GM23338 (cell line): Measurements from ENCODE around the gene PRELID3B. TPM values are rescaled to one million over a fixed set of nuclear protein-coding genes. Genes with fewer than 3 reads are reported as not detected.

Experiments
- ATAC-seq: fragments of 200-7000 bp; cut with Tn5 transposase; 3 replicates; pipeline ENCODE4 v1.9.1; 2020
- DNase-seq: peaks from one replicate; pipeline ENCODE4 v3.0.0-alpha.2; 2015; ENCODE audit warnings: low spot score
- H2AFZ ChIP-seq: fragments of 200-600 bp; sonication (generic); 2 replicates; pipeline ENCODE4 v1.8.0; 2016; ENCODE audit warnings: antibody characterized with exemption, mild to moderate bottlenecking, moderate library complexity
- H3F3A ChIP-seq: fragments of 200-600 bp; sonication (generic); replicated peaks from 2 replicates; pipeline ENCODE4 v1.8.0; 2017; ENCODE audit warnings: antibody characterized with exemption, mixed run types, low read depth
- H3K27ac ChIP-seq: fragments of 200-600 bp; sonication (generic); 2 replicates; pipeline ENCODE4 v1.6.1; 2016; ENCODE audit warnings: low read depth
- H3K27me3 ChIP-seq: fragments of 200-600 bp; sonication (generic); 2 replicates; pipeline ENCODE4 v1.8.0; 2016; ENCODE audit warnings: mild to moderate bottlenecking, mixed run types, moderate library complexity; ENCODE audit not compliant: insufficient read depth
- H3K36me3 ChIP-seq: fragments of 200-600 bp; sonication (generic); 2 replicates; pipeline ENCODE4 v1.8.0; 2016; ENCODE audit warnings: mild to moderate bottlenecking; ENCODE audit not compliant: insufficient read depth
- H3K4me1 ChIP-seq: fragments of 200-600 bp; sonication (generic); 2 replicates; pipeline ENCODE4 v1.8.0; 2016; ENCODE audit warnings: mild to moderate bottlenecking, moderate library complexity; ENCODE audit not compliant: insufficient read depth
- H3K4me2 ChIP-seq: fragments of 200-600 bp; sonication (generic); 2 replicates; pipeline ENCODE4 v1.7.1; 2017; ENCODE audit warnings: mixed run types
- H3K4me3 ChIP-seq: fragments of 200-600 bp; sonication (generic); 2 replicates; pipeline ENCODE4 v1.6.1; 2016; ENCODE audit warnings: mixed run types
- H3K79me2 ChIP-seq: fragments of 200-600 bp; sonication (generic); replicated peaks from 2 replicates; pipeline ENCODE4 v1.8.0; 2017; ENCODE audit warnings: mild to moderate bottlenecking; ENCODE audit not compliant: insufficient read depth
- H3K9me2 ChIP-seq: fragments of 200-600 bp; sonication (generic); 2 replicates; pipeline ENCODE4 v1.8.0; 2017; ENCODE audit not compliant: insufficient read depth
- H4K20me1 ChIP-seq: fragments of 200-600 bp; sonication (generic); replicated peaks from 2 replicates; pipeline ENCODE4 v1.8.0; 2017; ENCODE audit warnings: mild to moderate bottlenecking; ENCODE audit not compliant: insufficient read depth
- H3K27ac Mint-ChIP-seq: 2 replicates; pipeline ENCODE4 v1.8.0; 2020; ENCODE audit warnings: inconsistent platforms, mild to moderate bottlenecking, moderate library complexity, mixed read lengths
- H3K27me3 Mint-ChIP-seq: 3 replicates; pipeline ENCODE4 v1.8.0; 2022; ENCODE audit warnings: low read depth, mild to moderate bottlenecking, moderate library complexity, mixed read lengths, inconsistent platforms; ENCODE audit not compliant: insufficient read depth, poor library complexity
- H3K36me3 Mint-ChIP-seq: 3 replicates; pipeline ENCODE4 v1.8.0; 2021; ENCODE audit warnings: low read depth, mild to moderate bottlenecking, inconsistent platforms, moderate library complexity, mixed read lengths
- H3K4me1 Mint-ChIP-seq: 3 replicates; pipeline ENCODE4 v1.8.0; 2020; ENCODE audit warnings: mild to moderate bottlenecking, inconsistent platforms, mixed read lengths
- H3K4me3 Mint-ChIP-seq: 3 replicates; pipeline ENCODE4 v1.8.0; 2021; ENCODE audit warnings: moderate library complexity, mild to moderate bottlenecking, inconsistent platforms, mixed read lengths
- H3K9me3 Mint-ChIP-seq: 3 replicates; pipeline ENCODE4 v1.8.0; 2020; ENCODE audit warnings: moderate library complexity, mild to moderate bottlenecking, inconsistent platforms, mixed read lengths
- CREB1 ChIP-seq: fragments of 250-450 bp; sonication (Bioruptor Pico); IDR thresholded peaks from 2 replicates; pipeline ENCODE4 v1.5.0; 2020; ENCODE audit warnings: low read depth, mild to moderate bottlenecking, moderate library complexity
- NANOG ChIP-seq: IDR thresholded peaks from 2 replicates; pipeline ENCODE4 v1.6.1; 2016; ENCODE audit warnings: antibody characterized with exemption, borderline replicate concordance
- POLR2AphosphoS5 ChIP-seq: IDR thresholded peaks from 2 replicates; pipeline ENCODE4 v1.6.1; 2016; ENCODE audit warnings: antibody characterized with exemption, low read depth
- ZNF114 ChIP-seq: fragments of 250-450 bp; sonication (Bioruptor Pico); IDR thresholded peaks from 2 replicates; pipeline ENCODE4 v1.5.0; 2020; ENCODE audit warnings: mild to moderate bottlenecking, moderate library complexity
- ZNF331 ChIP-seq: fragments of 250-450 bp; sonication (Bioruptor Pico); IDR thresholded peaks from 2 replicates; pipeline ENCODE4 v1.5.0; 2020; ENCODE audit warnings: low read depth, mild to moderate bottlenecking, moderate library complexity
- polyA plus RNA-seq: library from polyadenylated mRNA; unstranded; fragments of >200 nt; fragmentation: Nextera tagmentation; extraction: Ambion mirVana; gene quantifications from 2 replicates; pipeline ENCODE4 v1.2.1, GENCODE V29; 2016
- total RNA-seq: library from RNA; depleted of rRNA; stranded (reverse); fragments of >200 nt; shearing (Covaris generic); gene quantifications from 2 replicates; pipeline ENCODE4 v1.2.3, GENCODE V29; 2014
- TF ChIP-seq, protein P1 (sequence below): IDR thresholded peaks from 2 replicates; pipeline ENCODE4 v1.6.1; 2016; ENCODE audit warnings: antibody characterized with exemption
- TF ChIP-seq, protein P2 (sequence below): IDR thresholded peaks from one replicate; pipeline ENCODE4 v1.6.1; 2018; ENCODE audit warnings: antibody characterized with exemption; ENCODE audit not compliant: unreplicated experiment
- TF ChIP-seq, protein P3 (sequence below), 2 experiments: fragments of 200-600 bp in 1 of 2; sonication (generic) in 1 of 2; conservative IDR thresholded peaks; 2 replicates each; pipeline versions ENCODE4 v1.5.1 to v1.6.1; 2016 to 2017; ENCODE audit warnings: antibody characterized with exemption in 2 of 2, low read depth in 2 of 2, mild to moderate bottlenecking in 2 of 2, moderate library complexity in 1 of 2

Gene PRELID3B
- total and polyA plus RNA-seq, 2 experiments from 2014 or later = 42.7 to 43.6 TPM

DNA sequence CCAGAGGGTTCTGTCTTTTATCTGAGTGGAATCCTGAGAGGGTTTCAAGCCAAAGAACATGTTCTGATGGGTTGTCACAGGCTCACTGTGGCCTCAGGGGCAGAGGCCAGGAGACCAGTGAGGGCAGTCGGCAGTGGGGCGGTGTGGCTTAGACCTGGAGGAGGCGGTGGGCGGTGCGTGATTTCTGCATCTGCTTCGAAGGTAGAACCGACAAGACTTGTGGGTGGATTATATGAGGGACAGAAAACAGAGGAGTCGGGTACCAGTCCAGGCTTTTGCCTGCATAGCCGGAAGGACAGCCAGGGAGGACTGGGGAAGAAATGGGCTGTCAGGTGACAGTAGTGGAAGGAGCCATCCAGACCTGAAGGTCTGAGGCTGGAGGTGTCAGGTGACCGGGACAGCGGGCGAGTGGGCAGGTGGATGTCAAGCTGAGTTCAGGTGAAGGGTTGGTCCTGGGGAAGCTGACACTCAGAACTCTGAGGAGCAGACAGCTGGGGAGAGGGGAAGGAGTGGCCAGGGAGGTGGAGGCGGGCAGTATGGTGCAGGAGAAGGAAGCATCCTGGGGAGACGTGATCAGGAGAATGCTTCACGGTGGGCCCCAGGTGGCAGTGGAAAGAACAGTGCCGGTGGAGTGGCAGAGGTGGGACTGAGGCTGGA, 38.6 kb downstream of the PRELID3B start:
- Histone ChIP-seq H3K9me2 (no peaks in the 10 kb centered on the region), H3K27ac (no peak overlapping the region), H3K36me3 (no peaks in the 10 kb centered on the region), H3F3A (no peaks in the 10 kb centered on the region), H3K4me3 (no peak overlapping the region), H3K27me3 (peaks cover 11% of the 10 kb centered on the region), H4K20me1 (0 out of 2 replicates have a peak, but pooled peaks cover 5% of the 10 kb centered on the region), H2AFZ (no peak overlapping the region), H3K79me2 (no peaks in the 10 kb centered on the region), H3K4me2 (no peak overlapping the region), H3K4me1 (no peaks in the 10 kb centered on the region; the same call in 1 of the 2 replicates)
- Mint-ChIP-seq H3K36me3 (peaks cover 2% of the 10 kb centered on the region; the same call in 1 of the 3 replicates), H3K27me3 (peaks cover 20% of the 10 kb centered on the region), H3K9me3 (no peaks in the 10 kb centered on the region), H3K27ac (no peak overlapping the region), H3K4me1 (peaks cover 13% of the 10 kb centered on the region), H3K4me3 (no peak overlapping the region)
- no peak for ATAC-seq
- TF ChIP-seq, protein P1, sequence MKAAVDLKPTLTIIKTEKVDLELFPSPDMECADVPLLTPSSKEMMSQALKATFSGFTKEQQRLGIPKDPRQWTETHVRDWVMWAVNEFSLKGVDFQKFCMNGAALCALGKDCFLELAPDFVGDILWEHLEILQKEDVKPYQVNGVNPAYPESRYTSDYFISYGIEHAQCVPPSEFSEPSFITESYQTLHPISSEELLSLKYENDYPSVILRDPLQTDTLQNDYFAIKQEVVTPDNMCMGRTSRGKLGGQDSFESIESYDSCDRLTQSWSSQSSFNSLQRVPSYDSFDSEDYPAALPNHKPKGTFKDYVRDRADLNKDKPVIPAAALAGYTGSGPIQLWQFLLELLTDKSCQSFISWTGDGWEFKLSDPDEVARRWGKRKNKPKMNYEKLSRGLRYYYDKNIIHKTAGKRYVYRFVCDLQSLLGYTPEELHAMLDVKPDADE = no peak
- TF ChIP-seq NANOG = no peak
- no peak for DNase-seq

GRCh38 chr20:59002874-59003399, 39.6 kb downstream of the PRELID3B start:
- Histone ChIP-seq H3K27me3 (peaks cover 5% of the 10 kb centered on the region), H3K27ac (no peak overlapping the region), H3K9me2 (no peaks in the 10 kb centered on the region), H4K20me1 (0 out of 2 replicates have a peak, but pooled peaks cover 5% of the 10 kb centered on the region), H2AFZ (no peak overlapping the region), H3K4me2 (no peak overlapping the region), H3K4me1 (no peaks in the 10 kb centered on the region; the same call in 1 of the 2 replicates), H3K4me3 (no peak overlapping the region), H3F3A (peaks cover 1% of the 10 kb centered on the region; the same call in 1 of the 2 replicates), H3K36me3 (no peaks in the 10 kb centered on the region), H3K79me2 (no peaks in the 10 kb centered on the region)
- ATAC-seq (no peak), DNase-seq (no peak)
- TF ChIP-seq, protein P2, sequence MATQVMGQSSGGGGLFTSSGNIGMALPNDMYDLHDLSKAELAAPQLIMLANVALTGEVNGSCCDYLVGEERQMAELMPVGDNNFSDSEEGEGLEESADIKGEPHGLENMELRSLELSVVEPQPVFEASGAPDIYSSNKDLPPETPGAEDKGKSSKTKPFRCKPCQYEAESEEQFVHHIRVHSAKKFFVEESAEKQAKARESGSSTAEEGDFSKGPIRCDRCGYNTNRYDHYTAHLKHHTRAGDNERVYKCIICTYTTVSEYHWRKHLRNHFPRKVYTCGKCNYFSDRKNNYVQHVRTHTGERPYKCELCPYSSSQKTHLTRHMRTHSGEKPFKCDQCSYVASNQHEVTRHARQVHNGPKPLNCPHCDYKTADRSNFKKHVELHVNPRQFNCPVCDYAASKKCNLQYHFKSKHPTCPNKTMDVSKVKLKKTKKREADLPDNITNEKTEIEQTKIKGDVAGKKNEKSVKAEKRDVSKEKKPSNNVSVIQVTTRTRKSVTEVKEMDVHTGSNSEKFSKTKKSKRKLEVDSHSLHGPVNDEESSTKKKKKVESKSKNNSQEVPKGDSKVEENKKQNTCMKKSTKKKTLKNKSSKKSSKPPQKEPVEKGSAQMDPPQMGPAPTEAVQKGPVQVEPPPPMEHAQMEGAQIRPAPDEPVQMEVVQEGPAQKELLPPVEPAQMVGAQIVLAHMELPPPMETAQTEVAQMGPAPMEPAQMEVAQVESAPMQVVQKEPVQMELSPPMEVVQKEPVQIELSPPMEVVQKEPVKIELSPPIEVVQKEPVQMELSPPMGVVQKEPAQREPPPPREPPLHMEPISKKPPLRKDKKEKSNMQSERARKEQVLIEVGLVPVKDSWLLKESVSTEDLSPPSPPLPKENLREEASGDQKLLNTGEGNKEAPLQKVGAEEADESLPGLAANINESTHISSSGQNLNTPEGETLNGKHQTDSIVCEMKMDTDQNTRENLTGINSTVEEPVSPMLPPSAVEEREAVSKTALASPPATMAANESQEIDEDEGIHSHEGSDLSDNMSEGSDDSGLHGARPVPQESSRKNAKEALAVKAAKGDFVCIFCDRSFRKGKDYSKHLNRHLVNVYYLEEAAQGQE = no peak
- TF ChIP-seq ZNF331 (CRISPR knock-in tag) = no peak
- TF ChIP-seq, protein P1 = no peak
- no peak for TF ChIP-seq ZNF114 (CRISPR knock-in tag)
- no peak for TF ChIP-seq POLR2AphosphoS5
- TF ChIP-seq CREB1 (CRISPR knock-in tag) = no peak
- TF ChIP-seq, protein P3, sequence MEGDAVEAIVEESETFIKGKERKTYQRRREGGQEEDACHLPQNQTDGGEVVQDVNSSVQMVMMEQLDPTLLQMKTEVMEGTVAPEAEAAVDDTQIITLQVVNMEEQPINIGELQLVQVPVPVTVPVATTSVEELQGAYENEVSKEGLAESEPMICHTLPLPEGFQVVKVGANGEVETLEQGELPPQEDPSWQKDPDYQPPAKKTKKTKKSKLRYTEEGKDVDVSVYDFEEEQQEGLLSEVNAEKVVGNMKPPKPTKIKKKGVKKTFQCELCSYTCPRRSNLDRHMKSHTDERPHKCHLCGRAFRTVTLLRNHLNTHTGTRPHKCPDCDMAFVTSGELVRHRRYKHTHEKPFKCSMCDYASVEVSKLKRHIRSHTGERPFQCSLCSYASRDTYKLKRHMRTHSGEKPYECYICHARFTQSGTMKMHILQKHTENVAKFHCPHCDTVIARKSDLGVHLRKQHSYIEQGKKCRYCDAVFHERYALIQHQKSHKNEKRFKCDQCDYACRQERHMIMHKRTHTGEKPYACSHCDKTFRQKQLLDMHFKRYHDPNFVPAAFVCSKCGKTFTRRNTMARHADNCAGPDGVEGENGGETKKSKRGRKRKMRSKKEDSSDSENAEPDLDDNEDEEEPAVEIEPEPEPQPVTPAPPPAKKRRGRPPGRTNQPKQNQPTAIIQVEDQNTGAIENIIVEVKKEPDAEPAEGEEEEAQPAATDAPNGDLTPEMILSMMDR (conservative IDR thresholded peaks at IDR 0.05; ENCODE audit: low read depth in 2 of 2) = no peak
- H3K4me3 Mint-ChIP-seq = no peak overlapping the region
- peaks cover 5% of the 10 kb centered on the region for H3K36me3 Mint-ChIP-seq
- H3K4me1 Mint-ChIP-seq = peaks cover 13% of the 10 kb centered on the region
- peaks cover 17% of the 10 kb centered on the region for H3K27me3 Mint-ChIP-seq
- H3K27ac Mint-ChIP-seq = no peak overlapping the region
- H3K9me3 Mint-ChIP-seq = no peaks in the 10 kb centered on the region
